Activated T-cell treated with anti-CD3 and anti-CD28 coated beads, Interleukin-2, amount 50 U/mL, for 24 hours (primary cell): ENCODE results near the gene NANOS1.
A peak's percentile ranks its signal among the peaks of the same experiment; 100 is the strongest.

Experiments used
- DNase-seq: peaks from one replicate; pipeline ENCODE4 v3.0.0-alpha.2; 2020
- H3K27ac Mint-ChIP-seq: 2 replicates; pipeline ENCODE4 v1.8.0; 2020; ENCODE audit warnings: mild to moderate bottlenecking, mixed read lengths
- H3K27me3 Mint-ChIP-seq: 2 replicates; pipeline ENCODE4 v1.8.0; 2020; ENCODE audit warnings: mixed read lengths
- H3K36me3 Mint-ChIP-seq: 2 replicates; pipeline ENCODE4 v1.8.0; 2020; ENCODE audit warnings: low read depth, mixed read lengths
- H3K4me1 Mint-ChIP-seq: 2 replicates; pipeline ENCODE4 v1.8.0; 2020; ENCODE audit warnings: low read depth, mixed read lengths
- H3K4me3 Mint-ChIP-seq: 2 replicates; pipeline ENCODE4 v1.8.0; 2020; ENCODE audit warnings: mild to moderate bottlenecking, moderate library complexity, mixed read lengths
- H3K9me3 Mint-ChIP-seq: 2 replicates; pipeline ENCODE4 v1.8.0; 2020; ENCODE audit warnings: mixed read lengths

NANOS1 gene

DNA sequence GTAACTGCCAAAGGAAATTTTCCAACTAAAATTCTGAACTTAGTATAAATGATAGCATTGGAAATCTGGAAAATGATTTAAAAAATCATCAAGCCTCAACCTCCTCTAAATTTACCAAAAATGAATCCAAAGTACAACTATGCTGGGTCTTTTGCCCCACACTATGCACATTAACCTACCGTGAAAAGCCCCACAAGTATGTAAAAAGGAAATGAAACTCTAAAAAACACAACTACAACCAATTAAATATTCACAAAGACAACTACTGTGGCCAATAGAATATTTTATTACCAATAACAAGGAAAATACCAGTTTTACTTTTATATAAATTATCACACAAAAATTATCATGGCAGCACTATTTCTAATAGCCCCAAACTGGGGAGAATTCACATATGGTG lies 31.8 kb downstream of the NANOS1 start:
- no peak overlapping the region for H3K4me3 Mint-ChIP-seq
- H3K4me1 Mint-ChIP-seq: peaks cover 31% of the 10 kb centered on the region
- no peak for DNase-seq
- no peaks in the 10 kb centered on the region for H3K27me3 Mint-ChIP-seq
- no peaks in the 10 kb centered on the region for H3K9me3 Mint-ChIP-seq
- H3K36me3 Mint-ChIP-seq: peaks cover 100% of the 10 kb centered on the region
- H3K27ac Mint-ChIP-seq: peak overlapping the region; percentile 71

DNA sequence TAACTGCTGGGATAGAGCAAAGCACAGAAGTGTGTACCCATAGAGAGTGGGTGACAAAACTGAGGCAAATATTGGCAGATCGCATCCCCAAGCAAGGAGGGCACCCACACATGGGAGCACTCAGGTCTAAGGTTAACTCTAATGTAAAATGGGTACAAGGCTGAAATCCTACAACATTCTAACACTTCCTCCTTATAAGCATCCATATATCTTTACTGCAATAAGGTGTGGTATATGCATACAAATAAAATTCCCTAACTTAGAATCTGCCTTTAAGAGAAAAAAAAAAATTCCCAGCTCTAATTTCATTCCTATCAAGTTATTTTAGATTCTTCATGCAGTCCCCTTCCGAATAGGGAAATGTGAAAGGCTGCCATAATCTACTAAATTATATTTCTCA lies 32.4 kb downstream of the NANOS1 start:
- Mint-ChIP-seq H3K4me1 (peaks cover 31% of the 10 kb centered on the region), H3K4me3 (no peak overlapping the region), H3K9me3 (no peaks in the 10 kb centered on the region), H3K27ac (no peak overlapping the region), H3K36me3 (peaks cover 100% of the 10 kb centered on the region), H3K27me3 (no peaks in the 10 kb centered on the region)
- no peak for DNase-seq

DNA sequence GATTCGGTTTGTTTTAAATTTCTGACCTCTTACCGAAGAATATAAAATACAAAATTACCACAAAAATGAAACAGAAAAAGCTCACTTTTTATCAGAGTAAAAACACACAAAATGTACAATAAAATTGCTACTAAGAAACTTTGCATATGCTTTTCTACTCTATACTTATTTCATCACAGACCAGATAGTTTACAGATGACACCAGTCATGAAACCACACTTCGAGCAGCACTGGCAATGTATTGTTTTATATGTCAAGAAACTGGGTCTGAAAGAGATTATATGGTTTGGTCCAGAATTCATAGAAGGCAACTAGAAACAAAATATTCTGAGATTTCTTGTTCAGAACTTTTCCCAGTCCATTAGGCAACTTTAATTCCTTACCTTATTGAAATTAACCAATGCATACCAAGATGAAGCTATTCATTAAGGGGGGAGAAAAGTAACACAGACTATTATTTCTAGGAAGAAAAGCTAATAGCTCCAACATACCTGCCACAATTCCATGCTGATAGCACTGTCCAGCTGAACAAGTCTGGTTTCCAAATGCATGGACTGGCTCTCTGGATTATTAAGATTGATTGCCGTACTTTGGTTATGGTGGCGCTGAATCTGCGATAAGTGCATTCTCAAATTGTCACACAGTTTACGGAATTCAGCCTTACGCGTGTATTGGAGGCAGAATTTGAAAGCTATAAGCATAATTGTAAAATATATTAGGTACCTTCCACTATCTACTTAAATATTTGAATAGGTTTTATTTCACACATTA lies 41.1 kb downstream of the NANOS1 start:
- Mint-ChIP-seq H3K36me3 (peaks cover 93% of the 10 kb centered on the region), H3K4me3 (no peak overlapping the region), H3K27me3 (no peaks in the 10 kb centered on the region), H3K9me3 (no peaks in the 10 kb centered on the region), H3K4me1 (peaks cover 39% of the 10 kb centered on the region), H3K27ac (peak overlapping the region; percentile 68)
- DNase-seq: no peak

DNA sequence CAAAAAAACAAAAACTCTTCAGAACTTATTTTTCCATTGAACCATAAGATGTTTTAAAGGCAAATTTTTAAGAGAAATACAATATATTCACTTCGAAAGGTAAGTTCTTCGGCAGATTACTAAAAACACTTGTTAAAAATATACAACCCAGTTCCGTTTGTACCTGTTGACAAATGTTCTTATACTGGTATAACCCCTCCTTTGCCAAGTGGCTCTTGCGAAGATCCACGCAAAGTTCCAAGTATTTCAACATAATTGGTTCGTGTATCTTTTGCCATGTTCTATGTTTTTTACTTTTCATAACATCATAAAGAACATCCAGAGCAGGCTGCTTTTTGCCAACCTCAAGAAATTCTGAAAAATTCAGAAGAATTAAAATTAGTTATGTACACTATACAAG lies 44.1 kb downstream of the NANOS1 start:
- no peaks in the 10 kb centered on the region for H3K9me3 Mint-ChIP-seq
- peak overlapping the region; percentile 64 for H3K27ac Mint-ChIP-seq
- H3K27me3 Mint-ChIP-seq: no peaks in the 10 kb centered on the region
- H3K36me3 Mint-ChIP-seq: peaks cover 88% of the 10 kb centered on the region
- peak overlapping the region; percentile 5 for H3K4me3 Mint-ChIP-seq
- peaks cover 60% of the 10 kb centered on the region for H3K4me1 Mint-ChIP-seq
- no peak for DNase-seq

DNA sequence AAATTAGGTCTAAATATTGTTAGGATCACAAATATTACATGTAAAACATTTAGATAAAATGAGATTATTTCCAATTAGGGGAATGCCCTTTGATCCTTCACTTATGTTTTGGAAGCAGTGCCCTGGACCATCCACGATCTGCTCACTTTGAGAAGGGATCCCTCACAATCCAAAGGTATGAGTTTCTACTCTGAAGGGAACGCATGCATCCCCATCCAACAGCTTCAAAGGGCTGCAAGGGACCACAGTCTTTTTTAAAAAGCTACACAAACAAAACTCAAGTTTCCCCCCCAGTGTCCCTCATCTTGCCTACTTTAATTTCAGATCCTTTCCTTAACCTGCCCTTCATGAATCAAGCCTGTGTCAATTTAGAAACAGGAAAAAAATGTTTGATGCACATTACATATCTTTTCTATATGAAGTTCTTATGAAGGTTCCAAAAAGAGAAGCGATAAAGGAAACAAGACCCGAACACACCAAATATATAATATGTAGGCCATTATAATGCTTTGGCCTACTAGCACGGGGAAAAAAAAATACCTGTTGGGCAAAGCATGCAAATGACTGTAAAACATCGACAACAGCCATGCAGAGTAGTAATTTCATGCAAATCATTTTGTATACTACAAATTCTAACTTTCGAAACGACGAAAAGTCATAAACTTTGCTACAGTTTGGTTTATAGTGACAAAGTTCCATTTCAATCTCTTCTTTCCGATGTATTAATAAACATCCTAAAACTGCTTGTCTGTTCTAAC lies 49.1 kb downstream of the NANOS1 start:
- peak overlapping the region; percentile 98 for H3K4me3 Mint-ChIP-seq
- H3K9me3 Mint-ChIP-seq: no peaks in the 10 kb centered on the region
- peak overlapping the region; percentile 97 for H3K27ac Mint-ChIP-seq
- H3K4me1 Mint-ChIP-seq: peaks cover 47% of the 10 kb centered on the region
- peaks cover 67% of the 10 kb centered on the region for H3K36me3 Mint-ChIP-seq
- DNase-seq: no peak
- no peaks in the 10 kb centered on the region for H3K27me3 Mint-ChIP-seq

DNA sequence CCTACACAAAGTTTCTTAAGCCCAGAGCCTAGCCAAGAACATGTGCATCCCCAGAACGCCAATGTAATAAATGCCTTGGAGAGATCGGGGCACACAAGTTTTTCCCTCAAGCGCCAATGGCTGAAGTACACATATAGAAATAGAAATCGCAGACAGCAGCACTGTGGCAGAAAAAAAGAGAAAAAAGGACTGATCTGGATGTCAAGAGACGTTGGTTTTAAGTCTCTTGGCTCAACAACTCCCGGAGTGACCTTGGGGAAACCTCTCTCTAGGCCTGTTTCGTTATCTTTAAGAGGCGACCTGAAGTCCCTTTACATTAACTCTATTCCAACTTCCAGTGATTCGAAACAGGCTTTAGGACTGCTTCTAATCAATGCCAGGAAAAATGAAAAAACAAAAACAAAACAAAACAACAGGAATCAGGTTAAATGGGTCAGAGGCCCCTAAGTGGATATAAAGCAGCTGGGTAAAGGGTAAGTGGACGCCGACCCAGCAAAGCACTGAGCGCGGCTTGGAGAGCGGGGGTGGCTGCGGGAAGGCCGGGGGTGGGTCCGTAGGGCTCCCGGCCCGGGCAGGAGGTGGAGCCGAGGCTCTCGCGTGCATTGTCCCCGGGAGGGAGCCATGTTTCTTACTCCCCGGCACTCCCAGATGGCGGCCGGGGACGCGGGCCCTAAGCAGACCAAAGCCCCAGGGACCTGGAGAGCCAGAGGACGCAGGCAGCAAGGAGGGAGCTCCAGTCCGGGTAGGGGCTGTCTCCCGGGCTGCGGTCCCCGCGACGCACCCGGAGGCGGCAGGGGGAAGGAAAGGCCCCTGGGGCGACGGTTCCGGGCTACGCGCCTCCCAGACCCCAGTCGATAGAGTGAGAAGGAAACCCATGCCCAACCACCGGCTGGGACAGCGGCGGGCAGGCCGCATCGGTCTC lies 50.3 kb downstream of the NANOS1 start:
- peak; percentile 79 for DNase-seq
- Mint-ChIP-seq H3K27me3 (no peaks in the 10 kb centered on the region), H3K9me3 (no peaks in the 10 kb centered on the region), H3K27ac (peak overlapping the region; percentile 97), H3K4me1 (peaks cover 39% of the 10 kb centered on the region), H3K4me3 (peak overlapping the region; percentile 98), H3K36me3 (peaks cover 58% of the 10 kb centered on the region)

DNA sequence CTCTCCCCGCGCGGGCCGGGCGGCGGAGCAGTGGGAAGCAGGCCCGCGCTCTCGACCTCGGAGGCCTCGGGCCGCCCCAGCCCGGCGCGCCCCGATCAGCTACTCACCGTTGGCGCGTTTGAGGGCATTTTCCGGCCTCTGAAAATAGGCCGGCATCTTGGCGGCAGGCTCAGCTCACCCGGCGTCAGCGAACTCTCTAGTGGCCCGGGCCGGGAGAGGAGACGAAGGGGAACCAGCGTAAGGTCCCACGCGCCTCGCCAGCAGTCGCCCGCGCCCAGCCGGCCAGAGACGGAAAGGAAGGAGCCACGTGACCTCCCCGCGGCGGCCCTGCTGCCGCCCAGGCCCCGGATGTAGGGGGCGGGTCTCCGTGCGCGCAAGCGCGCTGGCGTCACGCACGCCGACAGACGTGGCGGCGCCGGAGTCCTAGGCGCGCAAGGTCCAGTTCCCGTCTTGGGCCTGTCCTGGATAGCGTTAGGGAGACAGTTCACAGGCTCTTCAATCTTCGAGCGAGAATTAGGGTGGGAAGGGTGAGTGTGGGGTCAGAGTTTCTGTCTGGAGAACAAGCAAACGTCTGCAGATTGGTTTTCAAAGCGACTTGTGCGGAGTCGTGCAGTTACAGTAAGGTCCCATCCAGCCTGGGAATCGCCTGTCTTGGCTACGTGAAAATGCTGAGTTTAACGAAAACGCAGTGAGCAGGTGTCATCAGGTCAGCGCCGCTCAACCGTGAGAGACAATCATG lies 51.2 kb downstream of the NANOS1 start, which contains the start of gene EIF3A:
Gene EIF3A, minus strand, starts transcription at position 297 of the 739 bp plus-strand sequence. Its CDS starts 141 bp downstream, at position 156.
- H3K27me3 Mint-ChIP-seq: no peaks in the 10 kb centered on the region

More for the DNA sequence above, 51.2 kb downstream of the NANOS1 start, which contains the start of gene EIF3A:
- DNase-seq: peak; percentile 95
- peaks cover 33% of the 10 kb centered on the region for H3K4me1 Mint-ChIP-seq
- H3K36me3 Mint-ChIP-seq: peaks cover 53% of the 10 kb centered on the region
- peak within 1 kb of the TSS; percentile 97 for H3K27ac Mint-ChIP-seq
- H3K9me3 Mint-ChIP-seq: no peaks in the 10 kb centered on the region
- H3K4me3 Mint-ChIP-seq: peak within 1 kb of the TSS; percentile 98
